IPS-18c (cell line): ENCODE data around the gene NXPH1.

Experiments used
- H3K4me3 ChIP-seq: 2 replicates; pipeline ENCODE4 v1.7.0; 2013; ENCODE audit warnings: low read depth, mild to moderate bottlenecking, low read length, moderate library complexity; ENCODE audit not compliant: insufficient read depth
- H3K9me3 ChIP-seq: one replicate; pipeline ENCODE4 v1.6.1; 2013; ENCODE audit warnings: mild to moderate bottlenecking, low read length, moderate library complexity; ENCODE audit not compliant: control insufficient read depth, insufficient read depth

Gene NXPH1

DNA sequence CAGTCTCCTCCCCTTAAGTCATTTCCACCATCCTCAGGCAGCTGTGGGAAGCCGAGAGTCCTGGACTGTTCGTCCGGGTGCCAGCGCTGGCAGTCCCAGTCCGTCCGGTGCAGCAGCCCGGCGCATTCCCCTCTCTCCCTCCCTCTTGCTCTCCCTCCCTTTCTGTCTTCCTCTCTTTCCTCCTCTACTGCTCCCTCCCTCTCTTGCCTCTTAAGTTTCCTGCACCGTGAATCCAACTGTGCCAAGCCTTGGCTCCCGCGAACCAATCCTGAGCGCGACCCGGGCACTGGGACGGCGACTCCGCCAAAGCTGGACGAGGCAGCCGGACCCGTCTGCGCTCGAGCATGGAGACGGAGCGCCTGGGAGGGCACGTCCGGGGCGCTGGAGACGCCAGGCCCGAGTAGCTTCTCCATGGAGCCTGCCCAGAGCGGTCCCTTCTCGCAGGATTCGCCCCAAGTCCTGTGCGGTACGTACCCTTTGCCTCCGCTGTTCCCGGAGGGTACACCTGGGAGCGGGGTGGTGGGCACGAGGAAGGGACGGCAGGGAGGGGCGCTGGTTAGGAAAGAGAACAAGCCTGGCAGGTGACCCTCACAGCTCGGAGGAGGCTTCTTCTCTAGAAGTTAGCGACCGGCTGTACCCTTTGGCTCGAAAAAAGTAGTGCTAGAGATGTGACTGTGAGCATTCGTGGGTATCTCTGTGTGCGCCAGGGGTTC, 1.0 kb downstream of the NXPH1 start:
- no peaks in the 10 kb centered on the region for H3K9me3 ChIP-seq
- H3K4me3 ChIP-seq = peak overlapping the region; percentile 60

DNA sequence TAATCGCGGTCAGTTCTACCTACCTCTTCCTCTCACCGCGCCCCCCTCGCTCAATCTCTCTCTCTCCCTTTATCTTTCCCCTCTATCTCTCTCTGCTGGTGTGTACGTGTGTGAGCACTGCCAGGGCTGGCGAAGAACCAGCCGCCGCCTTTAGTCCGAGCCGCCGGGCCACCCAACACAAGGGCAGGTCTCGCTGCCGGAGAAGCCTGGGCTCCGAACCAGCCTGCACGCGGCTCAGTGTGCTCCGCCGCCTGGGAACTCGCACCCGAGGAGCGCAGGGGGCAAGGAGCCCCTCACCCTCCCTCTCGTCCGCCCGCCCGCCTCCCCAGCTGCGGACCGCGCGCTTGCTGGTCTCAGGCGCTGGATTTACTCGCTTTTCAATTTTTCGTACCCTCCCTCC, 1.7 kb downstream of the NXPH1 start:
- Histone ChIP-seq H3K9me3 (no peaks in the 10 kb centered on the region), H3K4me3 (peak overlapping the region; percentile 60)

DNA sequence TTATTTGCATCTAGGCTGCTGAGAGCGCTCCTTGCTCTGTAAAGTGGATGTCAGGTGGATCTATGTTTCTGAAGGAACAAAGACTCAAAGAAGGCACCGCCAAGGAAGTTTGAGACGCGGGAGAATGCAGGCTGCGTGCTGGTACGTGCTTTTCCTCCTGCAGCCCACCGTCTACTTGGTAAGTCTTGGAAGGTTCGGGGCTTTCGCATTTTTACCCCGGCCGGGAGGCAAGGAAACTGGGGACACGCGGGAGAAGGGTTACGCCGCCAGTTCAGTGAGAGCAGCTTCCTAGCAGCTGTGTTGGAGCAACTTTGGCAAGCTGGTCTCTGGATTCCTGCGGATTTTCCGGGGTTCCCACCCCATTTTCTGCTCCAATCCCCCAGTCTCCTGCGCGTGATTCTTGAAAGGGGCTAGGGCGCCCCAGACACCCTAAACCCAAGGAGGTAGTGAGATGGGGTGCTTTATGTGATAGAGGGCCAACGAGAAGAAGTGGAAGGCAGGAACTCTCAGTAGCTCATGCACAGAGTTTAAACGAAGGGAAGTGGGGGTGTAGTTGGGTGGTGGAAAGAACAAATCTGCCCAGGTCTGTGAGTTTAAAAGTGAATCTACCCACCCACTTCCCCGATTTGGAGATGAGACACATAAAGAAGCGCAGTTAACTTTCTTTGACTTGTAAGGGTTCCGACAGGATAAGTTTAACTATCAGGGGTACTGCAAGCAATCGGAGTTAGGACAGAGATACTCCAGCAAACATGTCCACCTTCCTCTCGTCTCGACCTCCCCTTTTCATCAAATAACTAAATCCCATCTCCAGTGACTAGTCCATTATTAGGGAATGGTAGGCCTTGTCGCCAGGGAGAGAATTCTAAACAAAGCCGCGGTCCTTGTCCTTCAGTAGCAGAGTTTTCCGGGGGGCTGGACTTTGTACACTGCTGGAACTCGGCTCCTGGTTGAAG, 2.5 kb downstream of the NXPH1 start:
- H3K9me3 ChIP-seq = no peaks in the 10 kb centered on the region
- H3K4me3 ChIP-seq = peak overlapping the region; percentile 60; the same call in 1 of the 2 replicates

DNA sequence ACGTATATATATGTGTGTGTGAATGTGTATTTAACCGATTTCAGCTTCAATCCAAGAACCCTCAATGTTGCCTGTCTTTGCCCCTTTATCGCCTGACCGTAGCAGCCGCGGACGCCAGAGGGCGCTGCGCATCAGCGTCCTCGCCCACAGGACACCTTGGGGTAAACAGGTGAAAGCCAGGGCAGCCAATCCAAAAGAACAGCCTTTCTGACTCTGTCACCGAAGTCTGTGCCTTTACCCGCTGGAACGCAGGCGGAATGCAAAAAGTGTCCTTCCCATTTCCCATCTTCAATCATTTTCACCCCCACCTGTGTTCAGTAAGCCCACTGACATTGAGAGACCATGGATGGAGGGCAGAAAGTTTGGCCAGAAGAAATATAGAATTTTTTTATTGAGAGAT, 3.6 kb downstream of the NXPH1 start:
- H3K9me3 ChIP-seq = no peaks in the 10 kb centered on the region
- H3K4me3 ChIP-seq = no peak overlapping the region; the same call in 1 of the 2 replicates

DNA sequence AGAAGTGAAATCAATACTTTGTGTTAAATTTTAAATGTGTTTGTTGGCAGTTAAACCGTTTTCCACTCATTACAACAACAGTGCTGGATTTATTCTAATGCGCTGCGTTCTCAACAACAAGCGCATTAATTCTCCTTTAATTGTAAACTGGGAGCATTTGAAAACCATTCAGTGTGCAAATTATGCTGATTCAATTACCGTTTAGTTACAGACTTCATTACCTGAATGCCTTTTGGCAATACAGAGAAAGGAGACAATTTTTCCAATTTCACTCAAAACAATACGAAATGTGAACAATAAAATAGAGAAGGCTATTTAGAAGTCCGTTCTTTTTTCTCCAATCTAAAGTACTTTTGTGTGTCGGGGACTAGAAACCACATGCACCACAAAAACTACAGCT, 4.2 kb downstream of the NXPH1 start:
- Histone ChIP-seq H3K9me3 (no peaks in the 10 kb centered on the region), H3K4me3 (peak overlapping the region; percentile 17)

DNA sequence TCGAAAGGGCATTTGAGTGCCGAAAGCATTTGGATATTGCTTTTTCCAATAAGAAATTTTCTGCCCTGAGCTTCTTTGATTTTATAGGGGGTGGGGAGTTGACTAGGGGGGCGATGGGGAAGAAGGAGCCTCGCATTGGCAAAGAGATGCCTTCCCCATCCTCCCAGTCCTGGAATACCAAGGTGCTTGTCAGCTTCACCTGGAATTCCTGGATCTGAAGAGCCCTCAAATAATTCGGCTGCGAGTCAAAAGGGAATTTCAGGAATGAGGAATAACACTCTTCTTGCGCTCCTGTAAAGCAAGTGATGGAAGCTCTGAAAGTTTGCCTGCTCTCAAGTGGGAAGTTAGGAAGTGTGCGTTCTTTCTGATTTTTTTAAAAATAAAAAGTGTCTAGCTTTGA, 7.3 kb downstream of the NXPH1 start:
- Histone ChIP-seq H3K4me3 (peak overlapping the region; percentile 39; the same call in 1 of the 2 replicates), H3K9me3 (no peaks in the 10 kb centered on the region)

DNA sequence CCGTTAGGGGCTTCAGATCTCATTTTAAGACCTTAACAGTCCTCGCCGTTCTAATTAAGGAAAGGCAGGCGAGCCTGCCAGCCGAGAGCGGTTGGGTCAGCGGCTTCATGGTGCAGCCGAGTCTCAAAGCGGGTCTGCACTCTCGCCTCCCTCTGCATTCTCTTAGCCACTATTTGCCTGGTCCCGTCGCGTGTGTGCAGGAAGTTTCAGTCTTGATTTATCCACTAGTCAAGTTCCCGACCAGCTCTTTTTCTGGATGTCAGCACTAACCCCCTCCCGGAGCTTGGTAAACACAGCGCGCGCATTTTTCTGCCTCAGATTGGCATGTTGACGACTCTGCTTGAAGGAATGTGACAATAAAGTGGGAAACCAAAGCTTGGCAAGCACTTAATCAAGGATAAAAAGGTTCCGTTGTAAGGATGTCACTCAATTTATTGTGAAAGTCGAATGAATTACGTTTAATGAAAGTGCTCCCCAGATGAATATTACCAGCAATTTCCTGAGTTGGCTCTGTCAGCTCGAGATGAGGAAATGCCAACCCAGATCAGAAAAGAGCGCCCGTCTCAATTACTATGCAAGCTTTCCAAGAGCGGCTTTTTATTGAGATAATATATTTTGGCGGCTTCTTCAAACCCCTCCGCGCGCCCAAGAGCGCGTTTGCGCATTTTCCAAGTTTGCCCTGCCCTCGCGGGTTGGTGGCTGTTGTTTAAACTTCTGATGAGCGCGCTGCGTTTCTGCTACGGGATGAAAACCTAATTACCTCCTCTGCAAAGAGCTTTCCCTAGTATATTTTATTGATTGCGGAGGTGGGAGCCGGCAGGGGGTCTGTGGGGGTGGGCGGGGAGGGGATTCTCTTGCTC, 7.9 kb downstream of the NXPH1 start:
- peak overlapping the region; percentile 39; the same call in 1 of the 2 replicates for H3K4me3 ChIP-seq
- no peaks in the 10 kb centered on the region for H3K9me3 ChIP-seq

DNA sequence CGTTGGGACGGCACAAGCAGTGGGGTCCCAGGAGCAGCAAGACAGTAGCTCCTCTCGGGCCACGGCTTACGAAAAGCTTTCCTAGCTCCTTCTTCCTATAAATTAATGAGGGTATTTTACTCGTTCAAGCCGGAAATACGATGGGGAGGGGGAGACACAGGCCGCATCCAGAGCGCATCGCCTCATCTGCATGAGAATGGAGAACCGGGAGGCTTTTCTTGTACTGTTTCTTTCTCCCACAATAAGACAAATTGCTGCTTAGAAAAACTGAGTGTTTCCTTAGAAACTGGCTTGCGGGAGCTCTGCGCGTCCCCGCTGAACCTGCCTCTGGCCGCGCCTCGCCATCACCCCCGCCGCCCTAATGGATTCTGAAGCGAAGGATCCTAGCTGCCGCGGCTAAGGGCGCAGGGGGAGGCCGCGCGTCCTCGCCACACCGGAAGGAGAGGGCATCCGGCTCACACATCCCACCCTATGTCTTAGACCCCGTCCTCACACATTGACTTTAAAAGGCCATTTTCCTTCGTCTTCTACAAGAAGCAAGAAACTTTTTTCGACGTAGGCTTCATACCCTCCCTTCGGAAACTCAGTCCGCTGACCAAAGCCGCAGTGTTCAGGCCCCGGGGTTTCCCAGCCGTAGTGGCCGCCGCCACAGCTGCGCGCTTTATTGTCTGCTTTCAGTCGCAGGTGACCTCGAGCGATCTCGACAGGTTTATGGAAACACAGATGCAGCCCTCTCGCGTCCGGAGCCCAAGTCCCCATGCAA, 8.8 kb downstream of the NXPH1 start:
- peak overlapping the region; percentile 66 for H3K4me3 ChIP-seq

DNA sequence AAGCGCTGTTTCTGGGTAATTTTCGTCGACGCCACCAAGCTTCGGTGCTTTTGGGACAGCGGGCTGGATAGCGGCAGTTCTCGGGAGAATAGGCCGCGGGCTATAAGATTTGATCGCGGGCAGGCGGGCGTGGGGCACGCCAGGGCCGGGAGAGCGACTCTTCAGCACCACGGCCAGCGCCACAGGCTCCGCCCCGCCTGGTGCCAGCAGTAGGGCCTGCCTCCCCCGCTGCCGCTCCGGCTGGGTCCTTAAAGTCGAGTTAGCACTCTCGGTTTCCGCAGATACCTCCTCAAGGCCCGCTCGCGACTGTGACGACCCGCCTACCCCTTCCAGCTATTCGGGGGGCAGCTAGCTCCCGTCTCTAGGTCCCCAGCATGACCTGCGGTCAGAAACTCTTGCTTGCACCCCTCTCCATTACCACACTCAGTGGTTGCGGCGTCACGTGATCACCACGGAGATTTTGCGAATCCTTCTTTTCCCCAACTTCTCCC, 9.4 kb downstream of the NXPH1 start:
- Histone ChIP-seq H3K9me3 (no peaks in the 10 kb centered on the region), H3K4me3 (peak overlapping the region; percentile 66)

More for the DNA sequence above, 8.8 kb downstream of the NXPH1 start:
- H3K9me3 ChIP-seq = no peaks in the 10 kb centered on the region

DNA sequence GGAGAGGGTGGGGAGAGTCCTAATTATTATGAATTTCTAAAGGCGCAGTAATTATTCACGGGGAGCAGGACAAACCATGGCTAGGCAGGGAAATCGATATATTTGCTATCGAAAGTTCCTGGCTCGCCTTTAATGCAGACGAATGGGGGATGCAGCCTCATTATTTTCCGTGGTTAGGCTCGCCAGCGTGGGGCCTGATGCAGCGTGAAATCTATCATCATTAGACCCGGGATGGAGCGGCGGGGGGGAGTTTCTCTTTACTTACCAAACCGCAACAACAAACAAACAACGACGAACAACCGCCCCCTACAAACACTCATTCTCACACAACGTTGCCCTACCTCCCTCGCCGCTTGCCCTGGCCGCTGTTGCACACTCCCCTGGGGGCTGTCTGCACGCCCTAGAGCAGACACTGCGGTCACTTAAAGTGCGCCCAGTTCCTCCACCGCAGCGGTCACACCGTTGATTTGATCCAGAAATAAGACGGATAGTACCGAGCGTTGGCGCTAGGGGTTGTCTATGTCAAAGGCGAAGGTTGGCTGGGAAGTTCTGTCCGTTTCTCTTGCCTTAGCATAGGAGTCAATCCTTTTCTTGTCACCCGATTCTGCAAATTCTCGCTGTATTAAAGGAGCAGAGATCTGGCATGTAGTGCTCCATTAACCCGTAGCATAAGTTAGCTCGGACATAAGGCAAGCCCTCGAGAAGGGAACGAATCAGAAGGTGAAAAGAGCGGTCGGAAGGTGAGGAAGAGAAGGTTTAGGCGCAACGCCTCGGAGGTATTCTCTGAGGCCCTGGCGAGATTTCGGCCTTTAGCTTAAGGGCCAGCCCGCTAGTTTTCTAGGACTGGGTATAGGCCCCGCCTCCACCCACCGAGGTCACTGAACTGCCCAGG, 10.4 kb downstream of the NXPH1 start:
- H3K4me3 ChIP-seq = peak overlapping the region; percentile 66
- no peaks in the 10 kb centered on the region for H3K9me3 ChIP-seq

DNA sequence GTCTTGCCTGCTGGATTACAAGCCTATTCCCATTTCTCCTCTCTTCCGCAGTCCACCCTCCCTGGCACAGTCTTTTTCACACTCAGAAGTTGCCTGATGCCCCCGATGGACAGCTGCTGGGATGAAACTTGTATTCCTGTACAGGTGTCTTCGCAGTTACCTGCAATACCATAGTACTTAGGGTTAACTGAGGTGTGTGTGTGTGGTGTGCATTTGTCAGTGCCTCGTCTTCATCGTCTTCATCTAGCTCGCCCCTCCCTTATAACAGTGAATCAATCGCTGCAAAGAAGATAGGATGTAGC, 11.0 kb downstream of the NXPH1 start:
- no peaks in the 10 kb centered on the region for H3K9me3 ChIP-seq
- peak overlapping the region; percentile 66; the same call in 1 of the 2 replicates for H3K4me3 ChIP-seq

DNA sequence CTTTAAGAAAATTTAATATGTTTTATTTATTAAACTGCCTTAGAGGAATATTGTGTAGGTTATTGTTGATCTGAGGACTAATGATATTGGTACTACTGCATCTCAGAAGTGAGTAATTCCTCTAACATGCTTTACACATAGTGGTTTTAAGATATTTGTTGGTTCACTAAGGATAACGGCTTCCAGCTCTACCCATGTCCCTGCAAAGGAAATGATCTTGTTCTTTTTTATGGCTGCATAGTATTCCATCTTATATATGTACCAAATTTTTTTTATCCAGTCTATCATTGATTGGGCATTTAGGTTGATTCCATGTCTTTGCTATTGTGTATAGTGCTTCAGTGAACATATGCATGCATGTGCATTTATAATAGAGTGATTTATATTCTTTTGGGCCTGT, 20.1 kb downstream of the NXPH1 start:
- Histone ChIP-seq H3K9me3 (no peaks in the 10 kb centered on the region), H3K4me3 (no peak overlapping the region)

DNA sequence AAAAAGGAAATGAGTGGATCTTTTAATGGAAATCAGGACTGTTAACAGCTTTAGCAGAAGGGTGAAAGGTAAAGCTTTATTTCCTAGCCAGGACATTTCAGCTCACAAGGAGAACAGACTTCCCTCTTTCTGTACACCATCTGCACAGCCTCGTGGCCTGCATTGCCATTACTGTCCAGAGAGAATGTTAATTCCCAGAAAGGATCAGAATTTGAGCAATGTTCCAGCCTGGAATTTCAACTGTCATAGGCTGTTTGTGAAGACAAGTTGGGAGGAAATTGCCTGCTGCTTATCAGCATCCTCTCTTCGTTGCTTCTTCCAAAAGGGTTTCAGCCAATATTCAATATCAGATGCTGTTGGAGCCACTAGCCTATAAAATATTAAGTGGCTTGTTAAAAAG, 22.0 kb downstream of the NXPH1 start:
- Histone ChIP-seq H3K4me3 (no peak overlapping the region), H3K9me3 (no peaks in the 10 kb centered on the region)

DNA sequence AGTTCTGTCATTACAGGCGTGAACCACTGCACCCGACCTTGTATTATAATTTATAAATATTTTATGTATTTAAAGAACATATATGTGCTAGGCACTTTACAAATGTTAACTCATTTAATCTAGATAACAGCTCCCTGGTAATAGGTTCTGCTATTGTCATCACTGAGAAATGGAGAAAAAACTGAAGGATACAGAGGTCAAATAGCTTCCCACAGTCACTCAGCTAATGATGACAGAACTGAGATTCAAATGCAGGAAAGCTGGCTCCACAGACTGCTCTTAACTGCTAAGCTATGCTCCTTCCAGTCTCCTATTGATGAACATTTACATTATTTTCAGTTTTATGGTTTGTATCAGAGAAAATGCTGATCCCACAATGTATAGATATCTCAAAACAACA, 28.9 kb downstream of the NXPH1 start:
- Histone ChIP-seq H3K9me3 (no peaks in the 10 kb centered on the region), H3K4me3 (no peak overlapping the region)

DNA sequence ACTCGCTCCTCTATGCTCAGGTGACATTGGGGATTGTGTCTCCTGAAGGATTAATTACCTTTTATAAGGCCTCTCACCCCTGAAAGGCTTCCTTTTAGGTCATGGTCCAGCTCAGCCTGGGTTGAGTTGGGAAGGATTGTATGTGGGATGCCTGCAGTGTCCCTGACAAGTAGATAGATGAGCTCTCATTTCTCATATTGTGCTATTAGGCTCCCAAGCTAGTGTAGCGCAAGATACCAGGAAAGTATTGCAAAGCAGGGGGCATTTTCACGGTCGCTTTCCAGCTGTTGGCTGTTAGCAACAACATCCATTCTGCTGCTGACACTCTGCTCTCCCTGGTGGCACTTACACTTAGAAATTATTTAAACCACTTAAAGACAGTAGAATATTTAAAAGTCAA, 31.9 kb downstream of the NXPH1 start:
- Histone ChIP-seq H3K9me3 (no peaks in the 10 kb centered on the region), H3K4me3 (no peak overlapping the region)

DNA sequence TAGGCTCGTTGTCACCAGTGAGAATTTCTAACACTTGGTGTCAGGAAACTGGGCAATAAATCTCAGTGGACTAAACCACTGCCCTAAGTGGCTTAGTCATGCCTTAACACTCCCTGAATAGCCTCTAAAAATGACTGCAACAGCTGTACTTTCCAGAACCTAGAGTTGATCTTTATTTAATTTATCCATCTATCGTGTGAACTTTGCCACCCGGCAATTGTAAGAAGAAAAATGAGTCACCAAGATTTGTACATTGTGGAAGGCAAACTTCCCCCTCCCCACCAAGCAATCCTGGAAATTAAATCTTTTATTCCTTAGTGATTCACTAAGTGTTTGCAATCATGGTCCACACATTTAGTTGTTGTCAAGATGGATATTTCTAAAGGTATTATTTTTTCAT, 47.1 kb downstream of the NXPH1 start:
- Histone ChIP-seq H3K9me3 (no peaks in the 10 kb centered on the region), H3K4me3 (no peak overlapping the region)
